ENCODE data around the gene MRC2.

The MRC2 gene

DNA sequence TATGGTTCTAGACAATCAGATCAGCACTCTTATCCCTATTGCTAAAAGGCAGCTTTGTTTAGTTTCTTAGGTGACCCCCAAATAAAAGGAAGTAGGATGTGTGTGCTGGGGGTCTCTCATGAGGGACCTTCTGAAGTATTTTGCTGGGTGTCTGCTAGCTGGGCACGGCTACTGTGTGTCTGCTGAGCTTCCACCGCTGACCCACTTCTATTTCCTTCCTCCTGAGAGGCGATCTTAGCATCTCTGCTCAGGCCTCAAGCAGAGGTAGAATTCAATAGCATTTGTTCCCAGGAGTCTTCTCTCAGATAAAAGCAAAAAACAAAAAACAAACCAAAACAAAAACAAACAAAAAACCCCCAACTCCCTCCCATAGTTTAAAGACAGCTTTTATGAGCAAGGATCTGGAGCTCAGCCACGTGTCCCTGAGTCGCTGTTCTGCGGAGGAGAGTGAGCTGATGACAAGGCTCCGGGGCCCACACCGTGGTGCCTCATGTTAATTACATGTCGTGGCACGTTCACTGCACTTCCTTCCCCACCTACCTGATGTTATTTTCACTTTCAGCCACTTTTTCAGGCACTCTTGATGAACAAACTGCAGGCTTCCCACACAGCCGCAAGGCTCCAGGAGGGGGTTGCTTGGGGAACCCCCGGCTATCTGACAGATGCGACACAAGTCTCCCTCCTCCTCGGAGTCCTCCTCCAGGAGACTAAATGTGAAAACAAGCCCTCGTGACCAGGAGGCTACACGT is 97.1 kb downstream of the MRC2 start:
- peak; percentile 43 for DNase-seq
- no peak overlapping the region for H3K4me2 ChIP-seq (ENCODE audit: insufficient read depth, low read length)
- no peaks in the 10 kb centered on the region for H3K9me3 ChIP-seq (ENCODE audit: insufficient read depth, low read length, severe bottlenecking)
- no peak overlapping the region for H2AFZ ChIP-seq (ENCODE audit: low read depth, low read length)
- TF ChIP-seq, protein P1, sequence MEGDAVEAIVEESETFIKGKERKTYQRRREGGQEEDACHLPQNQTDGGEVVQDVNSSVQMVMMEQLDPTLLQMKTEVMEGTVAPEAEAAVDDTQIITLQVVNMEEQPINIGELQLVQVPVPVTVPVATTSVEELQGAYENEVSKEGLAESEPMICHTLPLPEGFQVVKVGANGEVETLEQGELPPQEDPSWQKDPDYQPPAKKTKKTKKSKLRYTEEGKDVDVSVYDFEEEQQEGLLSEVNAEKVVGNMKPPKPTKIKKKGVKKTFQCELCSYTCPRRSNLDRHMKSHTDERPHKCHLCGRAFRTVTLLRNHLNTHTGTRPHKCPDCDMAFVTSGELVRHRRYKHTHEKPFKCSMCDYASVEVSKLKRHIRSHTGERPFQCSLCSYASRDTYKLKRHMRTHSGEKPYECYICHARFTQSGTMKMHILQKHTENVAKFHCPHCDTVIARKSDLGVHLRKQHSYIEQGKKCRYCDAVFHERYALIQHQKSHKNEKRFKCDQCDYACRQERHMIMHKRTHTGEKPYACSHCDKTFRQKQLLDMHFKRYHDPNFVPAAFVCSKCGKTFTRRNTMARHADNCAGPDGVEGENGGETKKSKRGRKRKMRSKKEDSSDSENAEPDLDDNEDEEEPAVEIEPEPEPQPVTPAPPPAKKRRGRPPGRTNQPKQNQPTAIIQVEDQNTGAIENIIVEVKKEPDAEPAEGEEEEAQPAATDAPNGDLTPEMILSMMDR (IDR thresholded peaks at IDR 0.05; ENCODE audit: borderline replicate concordance, extremely low read depth, low read length, poor library complexity, severe bottlenecking) = no peak
- no peak for TF ChIP-seq EZH2 (IDR thresholded peaks at IDR 0.05; ENCODE audit: borderline replicate concordance, low read depth, low read length, severe bottlenecking)
- H4K20me1 ChIP-seq (ENCODE audit: insufficient read depth, low read length) = no peaks in the 10 kb centered on the region
- H3K9ac ChIP-seq (ENCODE audit: low read depth, low read length) = no peak overlapping the region
- no peak overlapping the region for H3K27ac ChIP-seq (ENCODE audit: low read length)
- H3K36me3 ChIP-seq (ENCODE audit: insufficient read depth, low read length) = no peaks in the 10 kb centered on the region
- no peaks in the 10 kb centered on the region for H3K79me2 ChIP-seq (ENCODE audit: insufficient read depth, low read length)
- H3K4me3 ChIP-seq (ENCODE audit: low read depth in 1 of 2, low read length in 2 of 2) = no peak overlapping the region
- H3K27me3 ChIP-seq (ENCODE audit: insufficient read depth, low read length, poor library complexity) = peaks cover 21% of the 10 kb centered on the region
- ATAC-seq (ENCODE audit: insufficient read depth, low read depth) = peak; percentile 75
- H3K4me1 ChIP-seq (ENCODE audit: insufficient read depth, low read length) = peaks cover 8% of the 10 kb centered on the region

DNA sequence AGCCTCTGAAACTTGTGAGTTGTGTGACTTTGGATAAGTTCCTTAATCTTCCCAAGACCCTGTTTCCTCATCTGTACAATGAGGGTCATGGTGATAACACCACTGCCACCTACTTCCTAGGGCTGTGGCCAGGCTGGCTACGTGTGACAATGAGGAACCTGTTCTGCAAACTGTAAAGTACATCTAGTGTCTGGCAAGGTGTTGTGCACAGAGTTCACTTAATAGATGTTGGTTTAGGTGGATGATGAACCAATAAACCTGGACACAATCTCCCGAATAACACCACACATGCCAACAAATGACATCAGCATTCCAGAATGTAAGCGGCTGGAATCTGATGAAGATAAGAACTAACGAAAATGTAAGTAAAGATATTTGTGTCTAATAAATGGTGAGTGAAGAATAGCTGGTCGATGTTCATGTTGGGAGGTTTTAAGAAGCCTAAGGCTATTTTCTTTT is 98.3 kb downstream of the MRC2 start:
- Histone ChIP-seq H3K27ac (ENCODE audit: low read length) (no peak overlapping the region), H2AFZ (ENCODE audit: low read depth, low read length) (no peak overlapping the region), H3K79me2 (ENCODE audit: insufficient read depth, low read length) (no peaks in the 10 kb centered on the region), H3K27me3 (ENCODE audit: insufficient read depth, low read length, poor library complexity) (peaks cover 14% of the 10 kb centered on the region), H3K4me3 (ENCODE audit: low read depth in 1 of 2, low read length in 2 of 2) (no peak overlapping the region), H3K4me1 (ENCODE audit: insufficient read depth, low read length) (peaks cover 8% of the 10 kb centered on the region), H3K9me3 (ENCODE audit: insufficient read depth, low read length, severe bottlenecking) (no peaks in the 10 kb centered on the region), H3K4me2 (ENCODE audit: insufficient read depth, low read length) (no peak overlapping the region), H3K36me3 (ENCODE audit: insufficient read depth, low read length) (no peaks in the 10 kb centered on the region), H4K20me1 (ENCODE audit: insufficient read depth, low read length) (no peaks in the 10 kb centered on the region), H3K9ac (ENCODE audit: low read depth, low read length) (no peak overlapping the region)
- ATAC-seq (ENCODE audit: insufficient read depth, low read depth) = no peak
- TF ChIP-seq EZH2 (IDR thresholded peaks at IDR 0.05; ENCODE audit: borderline replicate concordance, low read depth, low read length, severe bottlenecking) = no peak
- TF ChIP-seq, protein P1 (IDR thresholded peaks at IDR 0.05; ENCODE audit: borderline replicate concordance, extremely low read depth, low read length, poor library complexity, severe bottlenecking) = no peak
- no peak for DNase-seq

DNA sequence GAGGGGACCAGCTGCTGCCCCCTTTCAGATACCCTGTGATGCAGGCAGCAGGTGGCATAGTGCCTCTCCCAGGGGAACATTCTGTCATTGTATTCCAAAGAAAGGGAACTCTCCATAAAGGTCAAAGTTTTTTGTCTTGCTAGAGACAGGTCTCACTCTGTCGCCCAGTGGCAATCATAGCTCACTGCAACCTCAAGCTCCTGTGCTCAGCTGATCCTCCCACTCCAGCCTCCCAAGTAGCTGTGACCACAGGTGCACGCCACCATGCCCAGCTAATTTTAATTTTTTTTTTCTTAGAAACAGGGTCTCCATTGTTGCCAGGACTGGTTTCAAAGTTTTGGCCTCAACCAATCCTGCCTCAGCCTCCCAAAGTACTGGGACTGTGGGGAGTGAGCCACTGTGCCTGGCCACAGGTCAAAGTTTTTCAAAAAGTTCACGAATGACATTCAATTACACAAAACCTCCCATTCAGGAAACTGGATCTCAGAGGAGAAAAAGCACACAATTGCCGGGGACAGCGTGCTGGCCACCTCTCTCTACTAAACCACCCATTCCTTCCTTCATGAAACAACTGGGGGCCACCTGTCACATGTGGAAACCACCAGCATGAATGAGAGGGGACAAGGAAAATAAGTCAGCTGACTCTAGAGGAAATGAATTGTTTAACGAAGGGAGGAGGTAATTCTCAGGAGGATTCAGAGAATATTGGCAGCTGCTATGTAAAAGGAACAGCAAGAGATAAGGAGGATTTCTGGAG is 100.6 kb downstream of the MRC2 start:
- Histone ChIP-seq H3K9me3 (ENCODE audit: insufficient read depth, low read length, severe bottlenecking) (no peaks in the 10 kb centered on the region), H3K4me1 (ENCODE audit: insufficient read depth, low read length) (peaks cover 8% of the 10 kb centered on the region), H3K36me3 (ENCODE audit: insufficient read depth, low read length) (no peaks in the 10 kb centered on the region), H3K79me2 (ENCODE audit: insufficient read depth, low read length) (no peaks in the 10 kb centered on the region), H3K4me2 (ENCODE audit: insufficient read depth, low read length) (no peak overlapping the region), H3K27me3 (ENCODE audit: insufficient read depth, low read length, poor library complexity) (no peaks in the 10 kb centered on the region), H2AFZ (ENCODE audit: low read depth, low read length) (no peak overlapping the region), H4K20me1 (ENCODE audit: insufficient read depth, low read length) (no peaks in the 10 kb centered on the region), H3K4me3 (ENCODE audit: low read depth in 1 of 2, low read length in 2 of 2) (no peak overlapping the region), H3K9ac (ENCODE audit: low read depth, low read length) (no peak overlapping the region), H3K27ac (ENCODE audit: low read length) (no peak overlapping the region)
- ATAC-seq (ENCODE audit: insufficient read depth, low read depth) (no peak), DNase-seq (no peak)
- no peak for TF ChIP-seq EZH2 (IDR thresholded peaks at IDR 0.05; ENCODE audit: borderline replicate concordance, low read depth, low read length, severe bottlenecking)
- TF ChIP-seq, protein P1 (IDR thresholded peaks at IDR 0.05; ENCODE audit: borderline replicate concordance, extremely low read depth, low read length, poor library complexity, severe bottlenecking) = peak; percentile 7
